HEK293 (cell line): ENCODE results near the gene TRIP11.

Experiments
- CTCF ChIA-PET: fragments of 350-600 bp; formaldehyde crosslinking; extraction: SDS; loops from one replicate; lab custom pipeline; 2021; ENCODE audit warnings: antibody characterized with exemption; lab: Yijun Ruan, JAX
- POLR2A ChIA-PET: fragments of 300-600 bp; formaldehyde crosslinking; extraction: SDS; loops from one replicate; lab custom pipeline; 2020; ENCODE audit warnings: antibody characterized with exemption, inconsistent platforms; lab: Yijun Ruan, JAX
- H3K27ac ChIP-seq: fragments of 200-500 bp; sonication (Bioruptor generic); 2 replicates; pipeline ENCODE4 v1.5.1; 2014; ENCODE audit warnings: low read depth, low read length, control low read depth, inconsistent platforms; ENCODE audit errors: extremely low read depth
- H3K36me3 ChIP-seq, 2 experiments: fragments of 200-500 bp in 1 of 2; sonication (Bioruptor generic) in 1 of 2; 1 replicate in 1 of 2; 2 replicates in 1 of 2; pipeline ENCODE4 v1.5.1; 2014 to 2017; ENCODE audit warnings: inconsistent platforms in 2 of 2, low read length in 2 of 2; ENCODE audit not compliant: control insufficient read depth in 2 of 2, insufficient read depth in 1 of 2
- H3K4me1 ChIP-seq: fragments of 200-500 bp; sonication (Bioruptor generic); 2 replicates; pipeline ENCODE4 v1.5.1; 2014; ENCODE audit warnings: mild to moderate bottlenecking, low read length, inconsistent platforms; ENCODE audit not compliant: control insufficient read depth, insufficient read depth
- H3K4me3 ChIP-seq: 2 replicates; pipeline ENCODE4 v1.5.1; 2011; ENCODE audit warnings: low read depth, mild to moderate bottlenecking, control low read depth, low read length, moderate library complexity
- H3K9me3 ChIP-seq: fragments of 200-500 bp; sonication (Bioruptor generic); 2 replicates; pipeline ENCODE4 v1.5.1; 2014; ENCODE audit warnings: low read depth, low read length, inconsistent platforms; ENCODE audit not compliant: control insufficient read depth, insufficient read depth
- BCL11B ChIP-seq: fragments of 450-650 bp; formaldehyde crosslinking; IDR thresholded peaks from 2 replicates; pipeline ENCODE4 v1.5.1; 2016; ENCODE audit warnings: low read depth, missing biosample characterization, missing genetic modification characterization
- MZF1 ChIP-seq: fragments of 450-650 bp; formaldehyde crosslinking; IDR thresholded peaks from 2 replicates; pipeline ENCODE4 v1.5.1; 2017; ENCODE audit warnings: missing biosample characterization, missing genetic modification characterization, borderline replicate concordance
- TRIM28 ChIP-seq: IDR thresholded peaks from 2 replicates; pipeline ENCODE4 v1.6.1; 2011; ENCODE audit warnings: low read length, control low read depth, borderline replicate concordance
- YY1 ChIP-seq: fragments of 450-650 bp; formaldehyde crosslinking; IDR thresholded peaks from 2 replicates; pipeline ENCODE4 v1.5.1; 2018; ENCODE audit warnings: missing biosample characterization, missing genetic modification characterization
- ZNF133 ChIP-seq: fragments of 450-650 bp; formaldehyde crosslinking; IDR thresholded peaks from 2 replicates; pipeline ENCODE4 v1.5.1; 2016; ENCODE audit warnings: missing biosample characterization, missing genetic modification characterization
- ZNF155 ChIP-seq: fragments of 450-650 bp; formaldehyde crosslinking; IDR thresholded peaks from 2 replicates; pipeline ENCODE4 v1.5.1; 2016; ENCODE audit warnings: missing biosample characterization, missing genetic modification characterization
- ZNF221 ChIP-seq: fragments of 450-650 bp; formaldehyde crosslinking; IDR thresholded peaks from 2 replicates; pipeline ENCODE4 v1.5.1; 2017; ENCODE audit warnings: missing biosample characterization, missing genetic modification characterization, borderline replicate concordance
- ZNF223 ChIP-seq: fragments of 450-650 bp; formaldehyde crosslinking; IDR thresholded peaks from 2 replicates; pipeline ENCODE4 v1.5.1; 2016; ENCODE audit warnings: missing biosample characterization, missing genetic modification characterization
- ZNF335 ChIP-seq: fragments of 450-650 bp; formaldehyde crosslinking; conservative IDR thresholded peaks from 2 replicates; pipeline ENCODE4 v1.5.1; 2016; ENCODE audit warnings: missing biosample characterization, missing genetic modification characterization
- ZNF394 ChIP-seq: fragments of 450-650 bp; formaldehyde crosslinking; IDR thresholded peaks from 2 replicates; pipeline ENCODE4 v1.5.1; 2016; ENCODE audit warnings: missing biosample characterization, missing genetic modification characterization, mild to moderate bottlenecking, moderate library complexity, borderline replicate concordance
- ZNF416 ChIP-seq: fragments of 450-650 bp; formaldehyde crosslinking; IDR thresholded peaks from 2 replicates; pipeline ENCODE4 v1.5.1; 2016; ENCODE audit warnings: missing biosample characterization, missing genetic modification characterization
- ZNF423 ChIP-seq: fragments of 450-650 bp; formaldehyde crosslinking; IDR thresholded peaks from 2 replicates; pipeline ENCODE4 v1.5.1; 2016; ENCODE audit warnings: missing biosample characterization, missing genetic modification characterization
- ZNF510 ChIP-seq: fragments of 450-650 bp; formaldehyde crosslinking; IDR thresholded peaks from 2 replicates; pipeline ENCODE4 v1.5.1; 2018; ENCODE audit warnings: mild to moderate bottlenecking, missing genetic modification characterization, missing biosample characterization; ENCODE audit not compliant: insufficient replicate concordance
- ZNF571 ChIP-seq: fragments of 450-650 bp; formaldehyde crosslinking; IDR thresholded peaks from 2 replicates; pipeline ENCODE4 v1.5.0; 2017; ENCODE audit warnings: missing biosample characterization, missing genetic modification characterization
- ZNF621 ChIP-seq: fragments of 450-650 bp; formaldehyde crosslinking; IDR thresholded peaks from 2 replicates; pipeline ENCODE4 v1.5.1; 2017; ENCODE audit warnings: missing biosample characterization, missing genetic modification characterization
- ZNF677 ChIP-seq: fragments of 450-650 bp; IDR thresholded peaks from 2 replicates; pipeline ENCODE4 v1.5.0; 2018; ENCODE audit warnings: missing biosample characterization, mild to moderate bottlenecking, missing genetic modification characterization, moderate library complexity
- ZNF776 ChIP-seq: fragments of 450-650 bp; formaldehyde crosslinking; IDR thresholded peaks from 2 replicates; pipeline ENCODE4 v1.5.0; 2017; ENCODE audit warnings: missing biosample characterization, missing genetic modification characterization, borderline replicate concordance
- ZNF837 ChIP-seq: fragments of 450-650 bp; formaldehyde crosslinking; IDR thresholded peaks from 2 replicates; pipeline ENCODE4 v1.5.1; 2016; ENCODE audit warnings: missing biosample characterization, missing genetic modification characterization
- TF ChIP-seq, protein P1 (sequence below): fragments of 450-650 bp; formaldehyde crosslinking; IDR thresholded peaks from 2 replicates; pipeline ENCODE4 v1.5.1; 2016; ENCODE audit warnings: missing biosample characterization, missing genetic modification characterization, low read depth
- TF ChIP-seq, protein P2 (sequence below): fragments of 450-650 bp; formaldehyde crosslinking; IDR thresholded peaks from 2 replicates; pipeline ENCODE4 v1.5.1; 2016; ENCODE audit warnings: missing biosample characterization, missing genetic modification characterization
- TF ChIP-seq, protein P3 (sequence below): fragments of 450-650 bp; formaldehyde crosslinking; IDR thresholded peaks from 2 replicates; pipeline ENCODE4 v1.5.1; 2016; ENCODE audit warnings: missing biosample characterization, missing genetic modification characterization, borderline replicate concordance
- TF ChIP-seq, protein P4 (sequence below): fragments of 450-650 bp; formaldehyde crosslinking; IDR thresholded peaks from 2 replicates; pipeline ENCODE4 v1.5.0; 2017; ENCODE audit warnings: missing biosample characterization, missing genetic modification characterization, borderline replicate concordance
- TF ChIP-seq, protein P5 (sequence below): fragments of 450-650 bp; formaldehyde crosslinking; IDR thresholded peaks from 2 replicates; pipeline ENCODE4 v1.5.1; 2016; ENCODE audit warnings: missing biosample characterization, missing genetic modification characterization

The TRIP11 gene

DNA sequence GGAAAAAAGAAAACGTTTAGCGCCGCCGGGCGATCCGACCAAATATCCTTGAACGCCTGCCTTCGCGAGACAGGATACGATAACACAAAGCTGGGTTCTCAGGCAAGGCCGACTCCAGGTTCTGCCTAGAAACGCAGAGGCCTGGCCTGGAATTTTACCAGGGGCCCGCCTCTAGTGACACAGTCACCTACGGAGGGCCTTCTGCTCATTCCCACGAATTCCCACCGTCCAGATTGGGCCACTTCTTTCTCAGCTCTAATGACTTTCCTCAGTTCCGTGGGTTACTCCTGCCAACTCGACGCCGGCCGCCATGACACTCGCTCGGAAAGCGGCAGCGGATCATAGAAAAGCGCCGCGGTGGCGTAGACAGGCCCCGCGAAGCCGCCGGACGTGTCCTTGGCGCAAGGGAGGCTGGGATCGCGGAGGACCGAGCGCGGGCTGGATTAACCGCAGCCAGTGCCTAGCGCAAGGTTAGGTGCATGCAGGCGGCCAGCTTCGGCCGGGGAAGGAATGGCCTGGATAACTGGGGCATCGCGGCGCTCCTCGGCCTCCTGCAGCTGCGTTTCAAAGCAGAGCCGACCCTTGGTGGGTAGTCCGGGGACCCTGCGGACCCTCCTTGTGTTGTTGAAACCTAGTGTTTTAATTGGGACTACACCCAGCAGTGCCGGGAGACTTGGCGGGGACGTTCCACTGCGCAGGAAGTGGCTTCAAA, at the start of gene TRIP11:
TRIP11 (minus strand) TSS at position 341 of the 712 bp plus-strand sequence. CDS start 374 bp downstream, outside the sequence.
- Histone ChIP-seq H3K27ac (peak within 1 kb of the TSS; percentile 97), H3K4me3 (peak within 1 kb of the TSS; percentile 82), H3K9me3 (no peaks in the 10 kb centered on the region), H3K4me1 (peaks cover 12% of the 10 kb centered on the region; the same call in 1 of the 2 replicates), H3K36me3 (peaks cover 4 to 5% of the 10 kb centered on the region in 2 experiments; a peak in 2 of 3 replicates)
- ChIA-PET POLR2A (interaction anchor here (0.6 to 2.1 kb wide), 6 partner anchors 34 to 1559 kb away, joined by 3 to 26 read pairs (median 3); partner anchors contain the start of genes ATXN3 and LGMN), CTCF (interaction anchor here (0.6 kb wide), 1 partner anchor 9 kb away, joined by 3 read pairs; no protein-coding TSS in a partner anchor)
- TF ChIP-seq TRIM28 (peak; percentile 34; the same call in 1 of the 2 replicates), ZNF677 (tag by site-specific recombination) (no peak), MZF1 (tag by site-specific recombination) (no peak), ZNF221 (tag by site-specific recombination) (no peak), ZNF416 (tag by site-specific recombination) (no peak), ZNF621 (tag by site-specific recombination) (no peak), ZNF423 (tag by site-specific recombination) (no peak), ZNF223 (tag by site-specific recombination) (no peak), YY1 (tag by site-specific recombination) (peak; percentile 94), ZNF394 (tag by site-specific recombination) (no peak; the same call in 1 of the 2 replicates), ZNF155 (tag by site-specific recombination) (no peak), ZNF510 (tag by site-specific recombination) (no peak), ZNF571 (tag by site-specific recombination) (no peak), BCL11B (tag by site-specific recombination) (0 out of 2 replicates have a peak, but pooled peaks have one; percentile 15), ZNF335 (tag by site-specific recombination) (peak; percentile 92), ZNF837 (tag by site-specific recombination) (no peak), ZNF133 (no peak), ZNF776 (tag by site-specific recombination) (no peak)
- TF ChIP-seq, protein P1, sequence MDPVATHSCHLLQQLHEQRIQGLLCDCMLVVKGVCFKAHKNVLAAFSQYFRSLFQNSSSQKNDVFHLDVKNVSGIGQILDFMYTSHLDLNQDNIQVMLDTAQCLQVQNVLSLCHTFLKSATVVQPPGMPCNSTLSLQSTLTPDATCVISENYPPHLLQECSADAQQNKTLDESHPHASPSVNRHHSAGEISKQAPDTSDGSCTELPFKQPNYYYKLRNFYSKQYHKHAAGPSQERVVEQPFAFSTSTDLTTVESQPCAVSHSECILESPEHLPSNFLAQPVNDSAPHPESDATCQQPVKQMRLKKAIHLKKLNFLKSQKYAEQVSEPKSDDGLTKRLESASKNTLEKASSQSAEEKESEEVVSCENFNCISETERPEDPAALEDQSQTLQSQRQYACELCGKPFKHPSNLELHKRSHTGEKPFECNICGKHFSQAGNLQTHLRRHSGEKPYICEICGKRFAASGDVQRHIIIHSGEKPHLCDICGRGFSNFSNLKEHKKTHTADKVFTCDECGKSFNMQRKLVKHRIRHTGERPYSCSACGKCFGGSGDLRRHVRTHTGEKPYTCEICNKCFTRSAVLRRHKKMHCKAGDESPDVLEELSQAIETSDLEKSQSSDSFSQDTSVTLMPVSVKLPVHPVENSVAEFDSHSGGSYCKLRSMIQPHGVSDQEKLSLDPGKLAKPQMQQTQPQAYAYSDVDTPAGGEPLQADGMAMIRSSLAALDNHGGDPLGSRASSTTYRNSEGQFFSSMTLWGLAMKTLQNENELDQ (tag by site-specific recombination), result no peak
- TF ChIP-seq, protein P2, sequence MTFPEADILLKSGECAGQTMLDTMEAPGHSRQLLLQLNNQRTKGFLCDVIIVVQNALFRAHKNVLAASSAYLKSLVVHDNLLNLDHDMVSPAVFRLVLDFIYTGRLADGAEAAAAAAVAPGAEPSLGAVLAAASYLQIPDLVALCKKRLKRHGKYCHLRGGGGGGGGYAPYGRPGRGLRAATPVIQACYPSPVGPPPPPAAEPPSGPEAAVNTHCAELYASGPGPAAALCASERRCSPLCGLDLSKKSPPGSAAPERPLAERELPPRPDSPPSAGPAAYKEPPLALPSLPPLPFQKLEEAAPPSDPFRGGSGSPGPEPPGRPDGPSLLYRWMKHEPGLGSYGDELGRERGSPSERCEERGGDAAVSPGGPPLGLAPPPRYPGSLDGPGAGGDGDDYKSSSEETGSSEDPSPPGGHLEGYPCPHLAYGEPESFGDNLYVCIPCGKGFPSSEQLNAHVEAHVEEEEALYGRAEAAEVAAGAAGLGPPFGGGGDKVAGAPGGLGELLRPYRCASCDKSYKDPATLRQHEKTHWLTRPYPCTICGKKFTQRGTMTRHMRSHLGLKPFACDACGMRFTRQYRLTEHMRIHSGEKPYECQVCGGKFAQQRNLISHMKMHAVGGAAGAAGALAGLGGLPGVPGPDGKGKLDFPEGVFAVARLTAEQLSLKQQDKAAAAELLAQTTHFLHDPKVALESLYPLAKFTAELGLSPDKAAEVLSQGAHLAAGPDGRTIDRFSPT (tag by site-specific recombination), result no peak
- TF ChIP-seq, protein P3, sequence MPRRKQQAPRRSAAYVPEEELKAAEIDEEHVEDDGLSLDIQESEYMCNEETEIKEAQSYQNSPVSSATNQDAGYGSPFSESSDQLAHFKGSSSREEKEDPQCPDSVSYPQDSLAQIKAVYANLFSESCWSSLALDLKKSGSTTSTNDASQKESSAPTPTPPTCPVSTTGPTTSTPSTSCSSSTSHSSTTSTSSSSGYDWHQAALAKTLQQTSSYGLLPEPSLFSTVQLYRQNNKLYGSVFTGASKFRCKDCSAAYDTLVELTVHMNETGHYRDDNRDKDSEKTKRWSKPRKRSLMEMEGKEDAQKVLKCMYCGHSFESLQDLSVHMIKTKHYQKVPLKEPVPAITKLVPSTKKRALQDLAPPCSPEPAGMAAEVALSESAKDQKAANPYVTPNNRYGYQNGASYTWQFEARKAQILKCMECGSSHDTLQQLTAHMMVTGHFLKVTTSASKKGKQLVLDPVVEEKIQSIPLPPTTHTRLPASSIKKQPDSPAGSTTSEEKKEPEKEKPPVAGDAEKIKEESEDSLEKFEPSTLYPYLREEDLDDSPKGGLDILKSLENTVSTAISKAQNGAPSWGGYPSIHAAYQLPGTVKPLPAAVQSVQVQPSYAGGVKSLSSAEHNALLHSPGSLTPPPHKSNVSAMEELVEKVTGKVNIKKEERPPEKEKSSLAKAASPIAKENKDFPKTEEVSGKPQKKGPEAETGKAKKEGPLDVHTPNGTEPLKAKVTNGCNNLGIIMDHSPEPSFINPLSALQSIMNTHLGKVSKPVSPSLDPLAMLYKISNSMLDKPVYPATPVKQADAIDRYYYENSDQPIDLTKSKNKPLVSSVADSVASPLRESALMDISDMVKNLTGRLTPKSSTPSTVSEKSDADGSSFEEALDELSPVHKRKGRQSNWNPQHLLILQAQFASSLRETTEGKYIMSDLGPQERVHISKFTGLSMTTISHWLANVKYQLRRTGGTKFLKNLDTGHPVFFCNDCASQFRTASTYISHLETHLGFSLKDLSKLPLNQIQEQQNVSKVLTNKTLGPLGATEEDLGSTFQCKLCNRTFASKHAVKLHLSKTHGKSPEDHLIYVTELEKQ (tag by site-specific recombination), result no peak
- TF ChIP-seq, protein P4, sequence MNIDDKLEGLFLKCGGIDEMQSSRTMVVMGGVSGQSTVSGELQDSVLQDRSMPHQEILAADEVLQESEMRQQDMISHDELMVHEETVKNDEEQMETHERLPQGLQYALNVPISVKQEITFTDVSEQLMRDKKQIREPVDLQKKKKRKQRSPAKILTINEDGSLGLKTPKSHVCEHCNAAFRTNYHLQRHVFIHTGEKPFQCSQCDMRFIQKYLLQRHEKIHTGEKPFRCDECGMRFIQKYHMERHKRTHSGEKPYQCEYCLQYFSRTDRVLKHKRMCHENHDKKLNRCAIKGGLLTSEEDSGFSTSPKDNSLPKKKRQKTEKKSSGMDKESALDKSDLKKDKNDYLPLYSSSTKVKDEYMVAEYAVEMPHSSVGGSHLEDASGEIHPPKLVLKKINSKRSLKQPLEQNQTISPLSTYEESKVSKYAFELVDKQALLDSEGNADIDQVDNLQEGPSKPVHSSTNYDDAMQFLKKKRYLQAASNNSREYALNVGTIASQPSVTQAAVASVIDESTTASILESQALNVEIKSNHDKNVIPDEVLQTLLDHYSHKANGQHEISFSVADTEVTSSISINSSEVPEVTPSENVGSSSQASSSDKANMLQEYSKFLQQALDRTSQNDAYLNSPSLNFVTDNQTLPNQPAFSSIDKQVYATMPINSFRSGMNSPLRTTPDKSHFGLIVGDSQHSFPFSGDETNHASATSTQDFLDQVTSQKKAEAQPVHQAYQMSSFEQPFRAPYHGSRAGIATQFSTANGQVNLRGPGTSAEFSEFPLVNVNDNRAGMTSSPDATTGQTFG (tag by site-specific recombination), result no peak
- TF ChIP-seq, protein P5, sequence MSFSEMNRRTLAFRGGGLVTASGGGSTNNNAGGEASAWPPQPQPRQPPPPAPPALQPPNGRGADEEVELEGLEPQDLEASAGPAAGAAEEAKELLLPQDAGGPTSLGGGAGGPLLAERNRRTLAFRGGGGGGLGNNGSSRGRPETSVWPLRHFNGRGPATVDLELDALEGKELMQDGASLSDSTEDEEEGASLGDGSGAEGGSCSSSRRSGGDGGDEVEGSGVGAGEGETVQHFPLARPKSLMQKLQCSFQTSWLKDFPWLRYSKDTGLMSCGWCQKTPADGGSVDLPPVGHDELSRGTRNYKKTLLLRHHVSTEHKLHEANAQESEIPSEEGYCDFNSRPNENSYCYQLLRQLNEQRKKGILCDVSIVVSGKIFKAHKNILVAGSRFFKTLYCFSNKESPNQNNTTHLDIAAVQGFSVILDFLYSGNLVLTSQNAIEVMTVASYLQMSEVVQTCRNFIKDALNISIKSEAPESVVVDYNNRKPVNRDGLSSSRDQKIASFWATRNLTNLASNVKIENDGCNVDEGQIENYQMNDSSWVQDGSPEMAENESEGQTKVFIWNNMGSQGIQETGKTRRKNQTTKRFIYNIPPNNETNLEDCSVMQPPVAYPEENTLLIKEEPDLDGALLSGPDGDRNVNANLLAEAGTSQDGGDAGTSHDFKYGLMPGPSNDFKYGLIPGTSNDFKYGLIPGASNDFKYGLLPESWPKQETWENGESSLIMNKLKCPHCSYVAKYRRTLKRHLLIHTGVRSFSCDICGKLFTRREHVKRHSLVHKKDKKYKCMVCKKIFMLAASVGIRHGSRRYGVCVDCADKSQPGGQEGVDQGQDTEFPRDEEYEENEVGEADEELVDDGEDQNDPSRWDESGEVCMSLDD (tag by site-specific recombination), result no peak
